Globus pallidus (tissue), 1 donor: ENCODE data around the gene ACSM6.
"Not testable (repeated sequence)": the region's sequence is repeated elsewhere in the genome, so short reads cannot be mapped to it uniquely, and the experiment has no call there.

ENCODE experiments used
- DNase-seq: peaks from one replicate; pipeline ENCODE4 v3.0.0-alpha.2; 2015; ENCODE audit warnings: low spot score

ACSM6 gene

GRCh38 chr10:95217476-95217875, 23.4 kb downstream of the ACSM6 start:
- DNase-seq = no peak

GRCh38 chr10:95220539-95220938, 26.5 kb downstream of the ACSM6 start:
- no peak for DNase-seq

GRCh38 chr10:95221124-95221523, 27.1 kb downstream of the ACSM6 start:
- DNase-seq = no peak

GRCh38 chr10:95225136-95225535, 31.1 kb downstream of the ACSM6 start:
- no peak for DNase-seq

- not testable (repeated sequence) for DNase-seq
Observed at GRCh38 chr10:95228934-95229723, 35.1 kb downstream of the ACSM6 start.

GRCh38 chr10:95229724-95230627, 35.9 kb downstream of the ACSM6 start:
- DNase-seq = no peak

GRCh38 chr10:95230677-95231586, 36.9 kb downstream of the ACSM6 start:
- DNase-seq = not testable (repeated sequence)

- DNase-seq = no peak
Observed at GRCh38 chr10:95233377-95234034, 39.5 kb downstream of the ACSM6 start.

- no peak for DNase-seq
Observed at GRCh38 chr10:95234951-95235350, 40.9 kb downstream of the ACSM6 start.

- no peak for DNase-seq
Observed at GRCh38 chr10:95235676-95236067, 41.6 kb downstream of the ACSM6 start.

- no peak for DNase-seq
Observed at GRCh38 chr10:95236068-95236903, 42.2 kb downstream of the ACSM6 start.

- DNase-seq = no peak
Observed at GRCh38 chr10:95237376-95238170, 43.5 kb downstream of the ACSM6 start.

- not testable (repeated sequence) for DNase-seq
Observed at GRCh38 chr10:95240096-95240495, 46.1 kb downstream of the ACSM6 start.

GRCh38 chr10:95240811-95241210, 46.8 kb downstream of the ACSM6 start:
- no peak for DNase-seq

GRCh38 chr10:95241533-95241932, 47.5 kb downstream of the ACSM6 start:
- DNase-seq = no peak

- peak; percentile 31 for DNase-seq
Observed at GRCh38 chr10:95242581-95243317, 48.7 kb downstream of the ACSM6 start.

GRCh38 chr10:95243318-95243617, 49.2 kb downstream of the ACSM6 start:
- no peak for DNase-seq

GRCh38 chr10:95244152-95244551, 50.1 kb downstream of the ACSM6 start:
- DNase-seq = no peak

- DNase-seq = no peak
Observed at GRCh38 chr10:95245425-95246055, 51.5 kb downstream of the ACSM6 start.
